Spleen (tissue), 7 donors: ENCODE results near the gene SULT1A2.
"Not testable (repeated sequence)": the region's sequence is repeated elsewhere in the genome, so short reads cannot be mapped to it uniquely, and the experiment has no call there.

Source experiments
- CTCF ChIP-seq, 11 experiments: fragments of 200-600 bp in 7 of 11; fragments of 450-650 bp in 4 of 11; sonication (generic) in 4 of 11; IDR thresholded peaks in 8 of 11; conservative IDR thresholded peaks in 3 of 11; 1 replicate in 7 of 11; 2 replicates in 4 of 11; pipeline versions ENCODE4 v1.4.0 to v1.8.0; 2016 to 2021; ENCODE audit warnings: antibody characterized with exemption in 11 of 11, inconsistent platforms in 4 of 11, mild to moderate bottlenecking in 1 of 11
- POLR2A ChIP-seq, 3 donors: fragments of 450-650 bp; IDR thresholded peaks; one replicate each; pipeline ENCODE4 v1.5.1; 2017; ENCODE audit warnings: antibody characterized with exemption in 3 of 3, mild to moderate bottlenecking in 1 of 3
- POLR2AphosphoS5 ChIP-seq, 3 donors: sonication (generic); formaldehyde crosslinking; IDR thresholded peaks; one replicate each; pipeline ENCODE4 v1.5.1; 2017; ENCODE audit warnings: antibody characterized with exemption in 3 of 3
- donor health status: DM: no; HTN: no; CAD: no; lungs with moderate emphysema.
- donor health status: DM: no; HTN: no; CAD: no.
- donor health status: DM: no; HTN: no; CAD: no.

- not testable (repeated sequence) for TF ChIP-seq POLR2AphosphoS5 (IDR thresholded peaks at IDR 0.05); CTCF (IDR thresholded peaks at IDR 0.05 in 8 of 11, conservative IDR thresholded peaks at IDR 0.05 in 3 of 11); POLR2A (IDR thresholded peaks at IDR 0.05)
Measured at GRCh38 chr16:28636093-28636823, 39.4 kb upstream of the SULT1A2 start.
